RWPE1 (cell line): ENCODE measurements around the gene RNASEH2B.

ENCODE experiments used
- CTCF ChIA-PET: fragments of 350-600 bp; sonication (Branson Sonifier 250); formaldehyde crosslinking; extraction: SDS; loops from one replicate; lab custom pipeline; 2021; lab: Yijun Ruan, JAX
- POLR2A ChIA-PET: fragments of 400-600 bp; formaldehyde crosslinking; extraction: SDS; loops from one replicate; lab custom pipeline; 2020; ENCODE audit warnings: antibody characterized with exemption; ENCODE audit not compliant: low non-redundant PET; lab: Yijun Ruan, JAX
- DNase-seq: peaks from one replicate; pipeline ENCODE4 v3.0.0; 2012; ENCODE audit warnings: low spot score
- H3K27ac ChIP-seq: fragments of 450-650 bp; 2 replicates; pipeline ENCODE4 v1.5.1; 2017
- TF ChIP-seq, protein P1 (sequence below): fragments of 450-650 bp; conservative IDR thresholded peaks from 2 replicates; pipeline ENCODE4 v1.5.1; 2017; ENCODE audit warnings: low read depth, mild to moderate bottlenecking

The RNASEH2B gene

GRCh38 chr13:50948601-50949000, 39.0 kb downstream of the RNASEH2B start:
- ChIA-PET CTCF (interaction anchor here (0.6 kb wide), 1 partner anchor 829 kb away, joined by 3 read pairs; no protein-coding TSS in a partner anchor), POLR2A (no interaction called here)
- no peak overlapping the region for H3K27ac ChIP-seq
- no peak for DNase-seq
- TF ChIP-seq, protein P1, sequence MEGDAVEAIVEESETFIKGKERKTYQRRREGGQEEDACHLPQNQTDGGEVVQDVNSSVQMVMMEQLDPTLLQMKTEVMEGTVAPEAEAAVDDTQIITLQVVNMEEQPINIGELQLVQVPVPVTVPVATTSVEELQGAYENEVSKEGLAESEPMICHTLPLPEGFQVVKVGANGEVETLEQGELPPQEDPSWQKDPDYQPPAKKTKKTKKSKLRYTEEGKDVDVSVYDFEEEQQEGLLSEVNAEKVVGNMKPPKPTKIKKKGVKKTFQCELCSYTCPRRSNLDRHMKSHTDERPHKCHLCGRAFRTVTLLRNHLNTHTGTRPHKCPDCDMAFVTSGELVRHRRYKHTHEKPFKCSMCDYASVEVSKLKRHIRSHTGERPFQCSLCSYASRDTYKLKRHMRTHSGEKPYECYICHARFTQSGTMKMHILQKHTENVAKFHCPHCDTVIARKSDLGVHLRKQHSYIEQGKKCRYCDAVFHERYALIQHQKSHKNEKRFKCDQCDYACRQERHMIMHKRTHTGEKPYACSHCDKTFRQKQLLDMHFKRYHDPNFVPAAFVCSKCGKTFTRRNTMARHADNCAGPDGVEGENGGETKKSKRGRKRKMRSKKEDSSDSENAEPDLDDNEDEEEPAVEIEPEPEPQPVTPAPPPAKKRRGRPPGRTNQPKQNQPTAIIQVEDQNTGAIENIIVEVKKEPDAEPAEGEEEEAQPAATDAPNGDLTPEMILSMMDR = no peak

DNA sequence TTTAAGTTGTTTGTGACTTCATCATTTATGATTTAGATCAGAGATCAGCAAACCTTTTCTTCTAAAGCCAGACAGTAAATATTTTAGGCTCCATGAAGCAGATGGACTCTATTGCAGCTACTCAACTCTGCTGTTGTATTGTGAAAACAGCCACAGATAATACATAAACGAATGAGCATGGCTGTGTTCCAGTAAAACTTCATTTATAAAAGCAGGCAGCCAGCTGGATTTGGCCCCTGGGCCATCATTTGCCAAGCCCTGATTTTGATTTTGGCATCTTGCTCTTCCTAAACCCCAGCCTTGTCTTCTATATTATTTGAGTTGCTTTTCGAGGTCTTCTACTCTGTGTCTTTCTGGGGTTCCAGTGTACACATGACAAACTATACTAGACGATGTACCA, 41.3 kb downstream of the RNASEH2B start:
- ChIA-PET CTCF (interaction anchor here (0.7 kb wide), 1 partner anchor 11 kb away, joined by 4 read pairs; no protein-coding TSS in a partner anchor), POLR2A (no interaction called here)
- no peak for DNase-seq
- TF ChIP-seq, protein P1 = no peak
- no peak overlapping the region for H3K27ac ChIP-seq

DNA sequence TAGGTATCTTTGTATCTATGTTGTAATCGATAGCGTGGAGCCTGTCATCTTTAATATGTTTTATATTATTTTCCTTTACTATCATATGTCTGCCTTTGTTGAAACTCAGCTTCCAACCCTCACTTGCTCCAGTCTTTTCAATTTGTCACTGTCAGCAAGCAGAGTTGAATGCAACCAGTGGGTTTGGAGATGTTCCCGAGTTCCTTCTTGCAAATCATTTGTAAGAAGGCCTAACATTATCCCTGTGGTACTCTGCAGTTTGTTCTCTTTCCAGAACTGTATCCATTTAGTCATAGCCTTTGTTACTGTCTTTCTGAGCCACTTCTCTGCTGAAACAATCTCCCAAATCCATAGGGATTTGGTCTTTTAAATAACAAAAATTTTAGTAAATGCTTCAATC, 41.8 kb downstream of the RNASEH2B start:
- CTCF ChIA-PET = no interaction called here
- TF ChIP-seq, protein P1 = no peak
- no peak for DNase-seq
- POLR2A ChIA-PET = no interaction called here
- no peak overlapping the region for H3K27ac ChIP-seq

- H3K27ac ChIP-seq = no peak overlapping the region
- ChIA-PET CTCF (no interaction called here), POLR2A (no interaction called here)
- DNase-seq = no peak
- TF ChIP-seq, protein P1 = no peak
Measured at GRCh38 chr13:50955241-50955640, 45.6 kb downstream of the RNASEH2B start.

DNA sequence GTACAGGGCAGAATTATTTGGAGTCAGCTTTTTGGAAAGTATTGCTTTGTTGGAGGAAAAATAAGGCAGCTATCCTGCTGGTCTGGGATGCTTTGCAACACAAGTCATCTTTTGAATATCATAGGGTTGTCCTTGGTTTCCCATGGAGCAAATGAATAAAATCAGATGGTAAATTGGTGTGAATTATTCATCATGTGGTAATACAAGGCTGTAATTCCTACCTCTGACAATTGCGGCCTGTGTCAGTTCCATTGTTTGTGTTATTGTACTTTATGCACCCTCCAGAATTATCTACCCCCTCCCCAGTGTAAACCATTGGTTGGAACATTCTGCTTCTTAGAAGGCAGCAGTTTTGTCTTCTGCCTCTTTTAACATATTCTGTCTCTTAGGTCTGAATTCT, 46.2 kb downstream of the RNASEH2B start:
- DNase-seq = no peak
- TF ChIP-seq, protein P1 = no peak
- CTCF ChIA-PET = no interaction called here
- H3K27ac ChIP-seq = no peak overlapping the region
- POLR2A ChIA-PET = no interaction called here

DNA sequence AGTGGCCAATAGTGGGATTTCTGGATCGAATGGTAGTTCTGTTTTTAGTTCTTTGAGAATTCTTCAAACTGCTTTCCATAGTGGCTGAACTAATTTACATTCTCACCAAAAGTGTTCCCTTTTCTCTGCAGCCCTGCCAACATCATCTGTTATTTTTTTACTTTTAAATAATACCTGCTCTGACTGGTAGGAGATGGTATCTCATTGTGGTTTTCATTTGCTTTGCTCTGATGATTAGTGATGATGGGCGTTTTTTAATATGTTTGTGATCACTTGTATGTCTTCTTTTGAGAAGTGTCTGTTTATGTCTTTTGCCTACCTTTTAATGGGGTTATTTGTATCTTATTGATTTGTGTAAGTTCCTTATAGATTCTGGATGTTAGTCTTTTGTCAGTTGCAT, 48.0 kb downstream of the RNASEH2B start:
- DNase-seq = no peak
- no peak overlapping the region for H3K27ac ChIP-seq
- CTCF ChIA-PET = no interaction called here
- TF ChIP-seq, protein P1 = no peak
- POLR2A ChIA-PET = no interaction called here

DNA sequence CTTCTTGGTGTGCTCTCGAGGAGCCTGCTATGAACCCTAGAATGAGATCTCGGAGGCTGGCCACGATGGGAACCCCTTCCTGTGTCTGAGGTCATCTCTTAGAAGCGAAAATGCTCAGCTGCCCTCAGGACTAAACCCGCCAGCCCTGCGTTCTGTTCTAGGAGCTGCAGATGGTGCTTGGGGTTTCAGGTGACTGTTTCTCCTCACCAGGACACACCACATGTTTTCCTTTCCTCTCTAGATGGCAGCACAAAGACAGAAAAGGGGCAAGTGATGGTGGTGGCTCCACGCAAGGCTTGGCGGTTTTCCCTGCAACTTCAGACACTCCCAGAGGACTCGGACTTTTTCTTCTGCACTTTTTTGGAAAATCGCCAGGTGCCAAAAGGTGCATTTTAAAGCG, 60.1 kb downstream of the RNASEH2B start:
- no peak for DNase-seq
- H3K27ac ChIP-seq = no peak overlapping the region
- POLR2A ChIA-PET = interaction anchor here (0.7 kb wide), 1 partner anchor 985 kb away, joined by 5 read pairs; no protein-coding TSS in a partner anchor
- TF ChIP-seq, protein P1 = no peak
- CTCF ChIA-PET = interaction anchor here (0.6 to 1.8 kb wide), 3 partner anchors 12 to 100 kb away, joined by 3 to 6 read pairs (median 3); no protein-coding TSS in a partner anchor
